Endothelial cell of umbilical vein (primary cell): ENCODE data around the gene BRPF1. TPM values are rescaled to one million over a fixed set of nuclear protein-coding genes. Genes with fewer than 3 reads are reported as not detected.

Experiments
- BruUV-seq: library from RNA; stranded (reverse); fragments of 400-500 nt; replicated peaks from 2 replicates; lab custom pipeline; 2021; lab: Mats Ljungman, UMichigan
- CTCF ChIA-PET: fragments of 300-600, 350-600 bp; sonication (Branson Sonifier 250); formaldehyde crosslinking; loops from one replicate; lab custom pipeline; 2021; ENCODE audit warnings: antibody characterized with exemption, inconsistent platforms; lab: Charles Lee
- POLR2A ChIA-PET: fragments of 300-600, 350-600 bp; sonication (Branson Sonifier 250); formaldehyde crosslinking; loops from one replicate; lab custom pipeline; 2021; ENCODE audit warnings: antibody characterized with exemption, inconsistent platforms; lab: Charles Lee
- DNase-seq: peaks from one replicate; pipeline ENCODE4 v3.0.0-alpha.2; 2011; ENCODE audit warnings: low read depth, low spot score
- FAIRE-seq: peaks from 2 replicates; lab custom pipeline; 2011; peaks lifted over from hg19 to GRCh38; lab: Jason Lieb, UNC
- H2AFZ ChIP-seq: 2 replicates; pipeline ENCODE4 v1.6.0; 2012; ENCODE audit warnings: low read depth, low read length, control low read depth, inconsistent platforms
- H3K27ac ChIP-seq: 2 replicates; pipeline ENCODE4 v1.5.1; 2011; ENCODE audit warnings: low read depth, mild to moderate bottlenecking, control low read depth, low read length, moderate library complexity; ENCODE audit not compliant: insufficient read depth
- H3K27me3 ChIP-seq, 2 experiments: 2 replicates each; pipeline versions ENCODE4 v1.6.0 to v1.6.1; 2011; ENCODE audit warnings: low read length in 2 of 2, mixed read lengths in 1 of 2; ENCODE audit not compliant: control insufficient read depth in 2 of 2, insufficient read depth in 2 of 2
- H3K36me3 ChIP-seq, 2 experiments: 2 replicates in 1 of 2; 3 replicates in 1 of 2; pipeline ENCODE4 v1.5.1; 2011; ENCODE audit warnings: low read length in 2 of 2, mild to moderate bottlenecking in 1 of 2, moderate library complexity in 1 of 2; ENCODE audit not compliant: control insufficient read depth in 2 of 2, insufficient read depth in 2 of 2; ENCODE audit errors: extremely low read depth in 1 of 2
- H3K4me1 ChIP-seq: 3 replicates; pipeline ENCODE4 v1.5.1; 2011; ENCODE audit warnings: mild to moderate bottlenecking, low read length; ENCODE audit not compliant: control insufficient read depth, insufficient read depth; ENCODE audit errors: extremely low read depth
- H3K4me2 ChIP-seq: 2 replicates; pipeline ENCODE4 v1.6.1; 2011; ENCODE audit warnings: low read length, control low read depth, mixed read lengths; ENCODE audit not compliant: insufficient read depth
- H3K4me3 ChIP-seq, 3 experiments: fragments of 200-600 bp in 1 of 3; sonication (generic), shearing (Covaris generic) in 1 of 3; replicated peaks in 1 of 3; 2 replicates each; pipeline ENCODE4 v1.5.1; 2011 to 2016; ENCODE audit warnings: control low read depth in 3 of 3, low read length in 3 of 3, mild to moderate bottlenecking in 2 of 3, inconsistent platforms in 1 of 3, low read depth in 1 of 3, moderate library complexity in 1 of 3; ENCODE audit not compliant: insufficient read depth in 1 of 3
- H3K79me2 ChIP-seq: 2 replicates; pipeline ENCODE4 v1.6.0; 2012; ENCODE audit warnings: low read length, inconsistent platforms; ENCODE audit not compliant: control insufficient read depth, insufficient read depth
- H3K9ac ChIP-seq: replicated peaks from 2 replicates; pipeline ENCODE3; 2011; ENCODE audit warnings: low read length, control low read depth; ENCODE audit not compliant: insufficient read depth; ENCODE audit errors: extremely low read depth
- H3K9me1 ChIP-seq: replicated peaks from 3 replicates; pipeline ENCODE4 v1.6.0; 2011; ENCODE audit warnings: mild to moderate bottlenecking, low read length; ENCODE audit not compliant: control insufficient read depth, insufficient read depth; ENCODE audit errors: extremely low read depth
- H3K9me3 ChIP-seq: replicated peaks from 2 replicates; pipeline ENCODE4 v1.5.1; 2012; ENCODE audit warnings: low read length, inconsistent platforms; ENCODE audit not compliant: control insufficient read depth, insufficient read depth
- H4K20me1 ChIP-seq: replicated peaks from 2 replicates; pipeline ENCODE3; 2011; ENCODE audit warnings: mild to moderate bottlenecking, low read length; ENCODE audit not compliant: control insufficient read depth, insufficient read depth; ENCODE audit errors: extremely low read depth
- EZH2 ChIP-seq: IDR thresholded peaks from 2 replicates; pipeline ENCODE4 v1.6.1; 2012; ENCODE audit warnings: borderline replicate concordance, low read depth, mild to moderate bottlenecking, moderate library complexity, low read length, inconsistent platforms; ENCODE audit not compliant: severe bottlenecking
- FOS ChIP-seq: IDR thresholded peaks from 2 replicates; pipeline ENCODE4 v1.6.1; 2011; ENCODE audit warnings: mild to moderate bottlenecking, low read length, moderate library complexity, borderline replicate concordance; ENCODE audit not compliant: insufficient read depth
- GATA2 ChIP-seq: IDR thresholded peaks from 2 replicates; pipeline ENCODE4 v1.7.0; 2011; ENCODE audit warnings: low read depth, mild to moderate bottlenecking, moderate library complexity, mixed read lengths, low read length; ENCODE audit not compliant: insufficient read length, insufficient read depth
- JUN ChIP-seq: IDR thresholded peaks from 2 replicates; pipeline ENCODE4 v1.6.1; 2011; ENCODE audit warnings: borderline replicate concordance, low read depth; ENCODE audit not compliant: insufficient read length, insufficient read depth
- MYC ChIP-seq: IDR thresholded peaks from one replicate; pipeline ENCODE4 v1.6.1; 2011; ENCODE audit warnings: mild to moderate bottlenecking, low read depth, low read length
- POLR2A ChIP-seq: IDR thresholded peaks from 2 replicates; pipeline ENCODE4 v1.6.1; 2012; ENCODE audit warnings: low read depth, mild to moderate bottlenecking, control low read depth, low read length
- POLR2AphosphoS5 ChIP-seq: IDR thresholded peaks from 2 replicates; pipeline ENCODE4 v1.6.1; 2012; ENCODE audit warnings: low read depth, mild to moderate bottlenecking, control low read depth, low read length, moderate library complexity; ENCODE audit not compliant: insufficient read depth
- dilution Hi-C: fragments of 300-500 bp; cut with MboI; formaldehyde crosslinking; loops from one replicate; pipeline ENCODE4 v1.15.0; 2019; ENCODE audit warnings: low sequenced_read_pairs; ENCODE audit not compliant: extremely low pct_ligation_motif_present
- intact Hi-C: fragments of 100-400 bp; cut with micrococcal nuclease; formaldehyde crosslinking; loops from one replicate; pipeline ENCODE4 v1.10.0; 2022
- polyA plus RNA-seq, 4 experiments: library from polyadenylated mRNA; depleted of rRNA in 3 of 4; stranded (reverse) in 3 of 4; unstranded in 1 of 4; fragments of >200 nt; gene quantifications; 2 replicates each; pipeline versions ENCODE4 v1.2.1 to v1.2.3, GENCODE V29; 2011 to 2012; ENCODE audit warnings: missing spikeins in 1 of 4
- total RNA-seq: library from RNA; stranded (reverse); gene quantifications from 2 replicates; pipeline ENCODE4 v1.2.3, GENCODE V29; 2021
- TF ChIP-seq, protein P1 (sequence below): IDR thresholded peaks from 2 replicates; pipeline ENCODE4 v1.6.1; 2011; ENCODE audit not compliant: insufficient read depth, insufficient read length
- TF ChIP-seq, protein P2 (sequence below), 2 donors: IDR thresholded peaks; 1 replicate in 1 of 2; 2 replicates in 1 of 2; pipeline ENCODE4 v1.5.1; 2011; ENCODE audit warnings: low read length in 2 of 2, mild to moderate bottlenecking in 2 of 2, moderate library complexity in 2 of 2, control low read depth in 1 of 2, inconsistent platforms in 1 of 2, low read depth in 1 of 2; ENCODE audit not compliant: insufficient read depth in 1 of 2; ENCODE audit errors: extremely low read depth in 1 of 2

BRPF1 gene
- total and polyA plus RNA-seq, 2 donors (not counting 3 experiments of a cell fraction or from before 2014, with no cell fraction given) = 12.5 to 26.2 TPM

DNA sequence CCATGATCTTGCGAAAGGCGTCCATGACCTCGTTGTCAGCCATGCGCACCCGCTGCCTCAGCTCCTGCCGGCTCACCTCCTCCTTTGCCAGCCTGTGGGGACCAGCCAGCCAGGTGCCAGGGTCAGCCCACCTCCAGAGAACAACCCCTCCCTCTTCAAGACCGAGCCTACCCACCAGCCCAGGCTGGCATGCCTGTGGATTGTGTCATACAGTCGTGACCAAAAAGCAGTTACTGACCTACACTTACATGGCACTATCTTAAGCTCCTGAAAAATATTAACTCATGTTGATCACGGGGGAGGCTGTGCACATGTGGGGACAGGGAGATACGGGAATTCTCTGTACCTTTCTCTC, 48.9 kb downstream of the BRPF1 start:
- BruUV-seq = no TSS peak
- H3K9me3 ChIP-seq = no peaks in the 10 kb centered on the region
- no peak overlapping the region for H3K4me3 ChIP-seq
- no peaks in the 10 kb centered on the region for H3K9me1 ChIP-seq
- H3K9ac ChIP-seq = no peak overlapping the region
- DNase-seq (no peak), FAIRE-seq (no peak)
- no peaks in the 10 kb centered on the region for H3K27me3 ChIP-seq
- H3K36me3 ChIP-seq = peaks cover 0 to 5% of the 10 kb centered on the region in 2 experiments
- H4K20me1 ChIP-seq = no peaks in the 10 kb centered on the region
- no peak overlapping the region for H3K27ac ChIP-seq
- no peak overlapping the region for H2AFZ ChIP-seq
- no peaks in the 10 kb centered on the region for H3K79me2 ChIP-seq
- CTCF ChIA-PET = interaction anchor here (0.6 to 1.1 kb wide), 2 partner anchors 11 to 28 kb away, joined by 3 read pairs; partner anchors contain the start of gene CAMK1
- H3K4me1 ChIP-seq = no peaks in the 10 kb centered on the region
- TF ChIP-seq FOS (no peak), JUN (no peak), EZH2 (no peak), MYC (no peak), POLR2AphosphoS5 (no peak), POLR2A (no peak), GATA2 (no peak)
- TF ChIP-seq, protein P1, sequence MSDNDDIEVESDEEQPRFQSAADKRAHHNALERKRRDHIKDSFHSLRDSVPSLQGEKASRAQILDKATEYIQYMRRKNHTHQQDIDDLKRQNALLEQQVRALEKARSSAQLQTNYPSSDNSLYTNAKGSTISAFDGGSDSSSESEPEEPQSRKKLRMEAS = no peak
- TF ChIP-seq, protein P2, sequence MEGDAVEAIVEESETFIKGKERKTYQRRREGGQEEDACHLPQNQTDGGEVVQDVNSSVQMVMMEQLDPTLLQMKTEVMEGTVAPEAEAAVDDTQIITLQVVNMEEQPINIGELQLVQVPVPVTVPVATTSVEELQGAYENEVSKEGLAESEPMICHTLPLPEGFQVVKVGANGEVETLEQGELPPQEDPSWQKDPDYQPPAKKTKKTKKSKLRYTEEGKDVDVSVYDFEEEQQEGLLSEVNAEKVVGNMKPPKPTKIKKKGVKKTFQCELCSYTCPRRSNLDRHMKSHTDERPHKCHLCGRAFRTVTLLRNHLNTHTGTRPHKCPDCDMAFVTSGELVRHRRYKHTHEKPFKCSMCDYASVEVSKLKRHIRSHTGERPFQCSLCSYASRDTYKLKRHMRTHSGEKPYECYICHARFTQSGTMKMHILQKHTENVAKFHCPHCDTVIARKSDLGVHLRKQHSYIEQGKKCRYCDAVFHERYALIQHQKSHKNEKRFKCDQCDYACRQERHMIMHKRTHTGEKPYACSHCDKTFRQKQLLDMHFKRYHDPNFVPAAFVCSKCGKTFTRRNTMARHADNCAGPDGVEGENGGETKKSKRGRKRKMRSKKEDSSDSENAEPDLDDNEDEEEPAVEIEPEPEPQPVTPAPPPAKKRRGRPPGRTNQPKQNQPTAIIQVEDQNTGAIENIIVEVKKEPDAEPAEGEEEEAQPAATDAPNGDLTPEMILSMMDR (IDR thresholded peaks at IDR 0.05; ENCODE audit: extremely low read depth in 1 of 2, insufficient read depth in 1 of 2, low read depth in 1 of 2, low read length in 2 of 2) = no peak
- no peak overlapping the region for H3K4me2 ChIP-seq
- dilution Hi-C loops (no loop called here), intact Hi-C loops (no loop called here)
- POLR2A ChIA-PET = no interaction called here
